Posterior vena cava (tissue), 2 donors: ENCODE results near the gene RAB11FIP3. TPM values are rescaled to one million over a fixed set of nuclear protein-coding genes. Genes with fewer than 3 reads are reported as not detected.

Experiments
- DNase-seq: peaks from one replicate; pipeline ENCODE4 v3.0.0-alpha.2; 2020; ENCODE audit warnings: low spot score
- intact Hi-C, 2 donors: fragments of 100-400 bp; cut with DNase I; formaldehyde crosslinking; loops; one replicate each; pipeline versions ENCODE4 v1.14.1 to v1.14.2; 2022 to 2023
- total RNA-seq, 2 donors: library from RNA; stranded (reverse); fragmentation: NEBNext Ultra II Directional; extraction: Animal tissue kit (Norgen Biotek cat#: 25700); gene quantifications; one replicate each; pipeline ENCODE4 v1.2.1, GENCODE V29; 2021
- donor health status: DM: yes; HTN: yes; CAD: no.
- donor health status: DM: yes; HTN: yes; CAD: no.

The RAB11FIP3 gene
- total RNA-seq, 2 donors from 2014 or later: 40.1 to 45.2 TPM

- no peak for DNase-seq
- intact Hi-C loops: loop anchor here in 1 of 2 donors (1.0 kb wide), 1 partner anchor 22 kb away; no protein-coding TSS in a partner anchor
Measured at GRCh38 chr16:555528-556473, 130.4 kb downstream of the RAB11FIP3 start.

GRCh38 chr16:556474-557173 lies 131.2 kb downstream of the RAB11FIP3 start:
- DNase-seq: no peak
- intact Hi-C loops: no loop called here

GRCh38 chr16:557463-558297 lies 132.2 kb downstream of the RAB11FIP3 start:
- DNase-seq: no peak
- intact Hi-C loops: no loop called here

- DNase-seq: no peak
- intact Hi-C loops: no loop called here
Measured at GRCh38 chr16:558298-559020, 133.0 kb downstream of the RAB11FIP3 start.

- intact Hi-C loops: no loop called here
- no peak for DNase-seq
Measured at GRCh38 chr16:559021-559380, 133.6 kb downstream of the RAB11FIP3 start.

GRCh38 chr16:559411-560203 lies 134.2 kb downstream of the RAB11FIP3 start:
- no peak for DNase-seq
- intact Hi-C loops: no loop called here

- intact Hi-C loops: no loop called here
- DNase-seq: no peak
Measured at GRCh38 chr16:560204-560700, 134.8 kb downstream of the RAB11FIP3 start, which contains the start of gene PRR35. Gene PRR35, plus strand, starts transcription at chr16:560394. Its CDS starts 2,901 bp downstream, at chr16:563295.

- no peak for DNase-seq
- intact Hi-C loops: no loop called here
Measured at GRCh38 chr16:560701-561412, 135.4 kb downstream of the RAB11FIP3 start.

- intact Hi-C loops: no loop called here
- DNase-seq: no peak
Measured at GRCh38 chr16:561413-561794, 136.0 kb downstream of the RAB11FIP3 start.

GRCh38 chr16:561957-562938 lies 136.8 kb downstream of the RAB11FIP3 start:
- no peak for DNase-seq
- intact Hi-C loops: no loop called here

- intact Hi-C loops: no loop called here
- DNase-seq: no peak
Measured at GRCh38 chr16:563072-563644, 137.7 kb downstream of the RAB11FIP3 start.

- no peak for DNase-seq
Measured at GRCh38 chr16:564690-565418, 139.4 kb downstream of the RAB11FIP3 start.

GRCh38 chr16:565419-566330 lies 140.2 kb downstream of the RAB11FIP3 start:
- no peak for DNase-seq
- intact Hi-C loops: no loop called here

More at GRCh38 chr16:564690-565418, 139.4 kb downstream of the RAB11FIP3 start:
- intact Hi-C loops: no loop called here
